WTC11 (cell line): ENCODE measurements around the gene ISM2. TPM values are rescaled to one million over a fixed set of nuclear protein-coding genes. Genes with fewer than 3 reads are reported as not detected.

ENCODE experiments used
- ATAC-seq: fragments of 200-7000 bp; cut with Tn5 transposase; 2 replicates; pipeline ENCODE4 v1.10.0; 2021; ENCODE audit warnings: mild to moderate bottlenecking, moderate library complexity
- Bru-seq: library from RNA; stranded (reverse); fragments of 400-500 nt; gene quantifications from one replicate; lab custom pipeline; 2021; lab: Mats Ljungman, UMichigan
- CTCF ChIA-PET: fragments of 300-600 bp; sonication (Branson Sonifier 250); formaldehyde crosslinking; loops from one replicate; lab custom pipeline; 2021; ENCODE audit warnings: antibody characterized with exemption; lab: Charles Lee
- POLR2A ChIA-PET: fragments of 350-600 bp; sonication (Branson Sonifier 250); formaldehyde crosslinking; loops from one replicate; lab custom pipeline; 2021; ENCODE audit warnings: antibody characterized with exemption; lab: Charles Lee
- DNase-seq: peaks from one replicate; pipeline ENCODE4 v3.0.0; 2021; ENCODE audit warnings: low spot score
- H3K27ac Mint-ChIP-seq: 2 replicates; pipeline ENCODE4 v1.8.0; 2021; ENCODE audit warnings: mixed read lengths
- H3K27me3 Mint-ChIP-seq: 2 replicates; pipeline ENCODE4 v1.8.0; 2021; ENCODE audit warnings: low read depth, mild to moderate bottlenecking, moderate library complexity, mixed read lengths
- H3K36me3 Mint-ChIP-seq: 2 replicates; pipeline ENCODE4 v1.8.0; 2021; ENCODE audit warnings: mixed read lengths
- H3K4me1 Mint-ChIP-seq: 2 replicates; pipeline ENCODE4 v1.8.0; 2022; ENCODE audit warnings: mixed read lengths
- H3K4me3 Mint-ChIP-seq: 2 replicates; pipeline ENCODE4 v1.8.0; 2021; ENCODE audit warnings: mild to moderate bottlenecking, moderate library complexity, mixed read lengths
- H3K9me3 Mint-ChIP-seq: 2 replicates; pipeline ENCODE4 v1.8.0; 2021; ENCODE audit warnings: mixed read lengths
- CREM ChIP-seq: sonication (generic); formaldehyde crosslinking; IDR thresholded peaks from 2 replicates; pipeline ENCODE4 v1.8.1; 2022; ENCODE audit warnings: mild to moderate bottlenecking, missing genetic modification reagents, moderate library complexity
- ELF4 ChIP-seq: sonication (generic); formaldehyde crosslinking; IDR thresholded peaks from 2 replicates; pipeline ENCODE4 v1.8.1; 2022; ENCODE audit warnings: low read depth, mild to moderate bottlenecking, moderate library complexity, missing genetic modification reagents
- EMX1 ChIP-seq: fragments of 250-450 bp; sonication (Bioruptor Pico); IDR thresholded peaks from 2 replicates; pipeline ENCODE4 v1.8.0; 2021; ENCODE audit warnings: mild to moderate bottlenecking
- ESRRA ChIP-seq: sonication (generic); formaldehyde crosslinking; IDR thresholded peaks from 2 replicates; pipeline ENCODE4 v1.8.1; 2022; ENCODE audit warnings: mild to moderate bottlenecking, missing genetic modification reagents, borderline replicate concordance
- ETV6 ChIP-seq: sonication (generic); formaldehyde crosslinking; IDR thresholded peaks from 2 replicates; pipeline ENCODE4 v1.8.1; 2022; ENCODE audit warnings: mild to moderate bottlenecking, missing genetic modification reagents
- FOXK1 ChIP-seq: sonication (generic); formaldehyde crosslinking; IDR thresholded peaks from 2 replicates; pipeline ENCODE4 v1.8.0; 2022; ENCODE audit warnings: mild to moderate bottlenecking, moderate library complexity, missing genetic modification reagents
- FOXP1 ChIP-seq: sonication (generic); formaldehyde crosslinking; IDR thresholded peaks from 2 replicates; pipeline ENCODE4 v1.8.0; 2022; ENCODE audit warnings: missing genetic modification reagents, mild to moderate bottlenecking, moderate library complexity, borderline replicate concordance
- GABPB1 ChIP-seq: sonication (generic); formaldehyde crosslinking; IDR thresholded peaks from 2 replicates; pipeline ENCODE4 v1.8.1; 2023; ENCODE audit warnings: mild to moderate bottlenecking, missing genetic modification reagents
- GTF2I ChIP-seq: fragments of 250-450 bp; sonication (Bioruptor Pico); conservative IDR thresholded peaks from 2 replicates; pipeline ENCODE4 v1.4.0; 2021; ENCODE audit warnings: mild to moderate bottlenecking
- JUN ChIP-seq: sonication (generic); formaldehyde crosslinking; IDR thresholded peaks from 2 replicates; pipeline ENCODE4 v1.8.0; 2023; ENCODE audit warnings: mild to moderate bottlenecking, missing genetic modification reagents
- MYBL2 ChIP-seq: sonication (generic); formaldehyde crosslinking; IDR thresholded peaks from 2 replicates; pipeline ENCODE4 v1.8.1; 2023; ENCODE audit warnings: mild to moderate bottlenecking, moderate library complexity, missing genetic modification reagents
- NR1H2 ChIP-seq: sonication (generic); formaldehyde crosslinking; IDR thresholded peaks from 2 replicates; pipeline ENCODE4 v1.9.0; 2021; ENCODE audit warnings: mild to moderate bottlenecking, moderate library complexity, missing genetic modification reagents
- NR2C2 ChIP-seq: sonication (generic); formaldehyde crosslinking; IDR thresholded peaks from 2 replicates; pipeline ENCODE4 v1.8.0; 2022; ENCODE audit warnings: mild to moderate bottlenecking, missing genetic modification reagents
- OVOL2 ChIP-seq: fragments of 250-450 bp; sonication (Bioruptor Pico); IDR thresholded peaks from 2 replicates; pipeline ENCODE4 v1.9.0; 2021; ENCODE audit warnings: mild to moderate bottlenecking, borderline replicate concordance
- SOX15 ChIP-seq: fragments of 250-450 bp; sonication (Bioruptor Pico); IDR thresholded peaks from 2 replicates; pipeline ENCODE4 v1.9.0; 2021; ENCODE audit warnings: mild to moderate bottlenecking
- SP1 ChIP-seq: sonication (generic); formaldehyde crosslinking; conservative IDR thresholded peaks from 2 replicates; pipeline ENCODE4 v1.8.1; 2022; ENCODE audit warnings: missing genetic modification reagents
- TEAD1 ChIP-seq: sonication (generic); formaldehyde crosslinking; IDR thresholded peaks from 2 replicates; pipeline ENCODE4 v1.8.0; 2022; ENCODE audit warnings: mild to moderate bottlenecking, missing genetic modification reagents
- ZBTB21 ChIP-seq: sonication (generic); formaldehyde crosslinking; IDR thresholded peaks from 2 replicates; pipeline ENCODE4 v1.8.1; 2023; ENCODE audit warnings: mild to moderate bottlenecking, missing genetic modification reagents, borderline replicate concordance
- ZNF219 ChIP-seq: sonication (generic); formaldehyde crosslinking; IDR thresholded peaks from 2 replicates; pipeline ENCODE4 v1.8.0; 2023; ENCODE audit warnings: missing genetic modification reagents, mild to moderate bottlenecking, borderline replicate concordance
- long read RNA-seq, 3 experiments: library from RNA in 1 of 3; library from capped mRNA in 1 of 3; library from polyadenylated mRNA in 1 of 3; unstranded in 2 of 3; stranded (forward) in 1 of 3; transcript quantifications; one replicate each; pipeline ENCODE4 v2.0.0, GENCODE V29; 2021
- total RNA-seq: library from RNA; stranded (reverse); gene quantifications from 3 replicates; pipeline ENCODE4 v1.2.3, GENCODE V29; 2021
- TF ChIP-seq, protein P1 (sequence below): sonication (generic); formaldehyde crosslinking; IDR thresholded peaks from 2 replicates; pipeline ENCODE4 v1.8.0; 2023; ENCODE audit warnings: missing genetic modification reagents
- TF ChIP-seq, protein P2 (sequence below): sonication (generic); formaldehyde crosslinking; IDR thresholded peaks from 2 replicates; pipeline ENCODE4 v1.8.0; 2022; ENCODE audit warnings: mild to moderate bottlenecking, missing genetic modification reagents
- TF ChIP-seq, protein P3 (sequence below): sonication (generic); formaldehyde crosslinking; IDR thresholded peaks from 2 replicates; pipeline ENCODE4 v1.8.1; 2023; ENCODE audit warnings: mild to moderate bottlenecking, moderate library complexity, missing genetic modification reagents
- TF ChIP-seq, protein P4 (sequence below): sonication (generic); formaldehyde crosslinking; IDR thresholded peaks from 2 replicates; pipeline ENCODE4 v1.8.0; 2023; ENCODE audit warnings: missing genetic modification reagents, mild to moderate bottlenecking, borderline replicate concordance
- TF ChIP-seq, protein P5 (sequence below): sonication (generic); formaldehyde crosslinking; IDR thresholded peaks from 2 replicates; pipeline ENCODE4 v1.8.0; 2022; ENCODE audit warnings: mild to moderate bottlenecking, missing genetic modification reagents

The ISM2 gene
- total RNA-seq, result 0.80 to 1.4 TPM (median 1.3 TPM) in 3 replicates
- Bru-seq, nascent RNA, result percentile 23 among the genes with signal in this experiment
- long read RNA-seq, experiment 1, transcript ISM2-202 (7 exons, 2,971 nt), result major isoform, 8 of 9 reads
- long read RNA-seq, experiment 1, partial matches to known transcripts, result 0 of 9 reads
- long read RNA-seq, experiment 1, other reads (novel, unspliced or antisense), result 0 of 9 reads
- long read RNA-seq, experiment 2, partial matches to known transcripts, result 1 of 3 reads
- long read RNA-seq, experiment 2, other reads (novel, unspliced or antisense), result 1 of 3 reads
- long read RNA-seq, experiment 3, partial matches to known transcripts, result 0 of 1 reads
- long read RNA-seq, experiment 3, other reads (novel, unspliced or antisense), result 0 of 1 reads

DNA sequence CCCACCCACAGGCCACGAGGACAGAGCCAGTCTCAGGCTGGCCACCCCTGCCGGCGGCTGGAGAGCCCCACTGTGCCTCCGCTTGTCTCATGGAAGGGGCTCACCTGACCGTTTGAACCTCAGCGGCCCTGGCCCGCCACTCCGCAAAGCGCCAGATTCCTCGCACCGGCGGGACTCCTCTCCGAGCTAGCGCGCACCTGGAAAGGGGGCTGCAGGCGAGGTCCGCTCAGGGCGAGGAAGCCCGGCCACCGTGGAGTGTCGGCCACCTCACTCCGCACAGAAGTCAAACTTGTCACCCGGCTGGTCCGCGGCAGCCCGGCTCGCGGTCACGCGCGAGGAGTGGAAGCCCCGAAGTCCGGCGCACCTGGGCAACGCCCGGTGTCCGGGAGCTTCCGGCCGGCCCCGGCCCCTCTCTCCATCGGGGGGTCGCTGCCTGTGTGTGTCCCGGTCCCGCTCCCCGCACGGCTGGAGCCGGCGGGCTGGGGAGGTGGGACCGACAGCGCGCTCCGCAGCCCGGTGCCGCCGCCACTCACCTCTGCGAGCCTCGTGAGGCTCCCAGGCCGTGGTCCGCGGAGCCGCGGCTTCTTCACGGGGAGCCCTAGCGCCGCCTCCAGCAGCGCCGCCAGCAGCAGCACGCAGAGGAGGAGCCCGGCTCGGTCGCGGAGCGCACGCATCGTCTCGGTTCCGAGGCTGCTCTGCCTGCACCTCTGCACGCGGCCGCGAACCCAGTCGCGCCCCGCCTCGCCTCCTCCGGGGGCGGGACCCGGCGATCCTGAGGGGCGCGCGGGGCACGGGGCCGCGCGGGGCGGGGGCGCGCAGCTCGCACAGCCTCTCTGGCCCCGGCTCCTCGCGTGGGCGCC, at the start of gene ISM2:
Gene ISM2 (minus strand): TSS at position 697 of the 860 bp plus-strand sequence. CDS start 23 bp downstream, at position 674.
- Mint-ChIP-seq H3K36me3 (peaks cover 3% of the 10 kb centered on the region; the same call in 1 of the 2 replicates), H3K27ac (no peak within 1 kb of the TSS), H3K27me3 (peaks cover 60% of the 10 kb centered on the region), H3K9me3 (peaks cover 5% of the 10 kb centered on the region), H3K4me1 (0 out of 2 replicates have a peak, but pooled peaks cover 7% of the 10 kb centered on the region), H3K4me3 (peak within 1 kb of the TSS; percentile 69)
- DNase-seq (peak; percentile 63), ATAC-seq (peak; percentile 78)
- POLR2A ChIA-PET, result interaction anchor here (0.6 kb wide), 1 partner anchor 91 kb away, joined by 5 read pairs; no protein-coding TSS in a partner anchor
- CTCF ChIA-PET, result interaction anchor here (0.8 to 3.5 kb wide), 3 partner anchors 20 to 285 kb away, joined by 3 to 14 read pairs (median 5); no protein-coding TSS in a partner anchor
- TF ChIP-seq, protein P1, sequence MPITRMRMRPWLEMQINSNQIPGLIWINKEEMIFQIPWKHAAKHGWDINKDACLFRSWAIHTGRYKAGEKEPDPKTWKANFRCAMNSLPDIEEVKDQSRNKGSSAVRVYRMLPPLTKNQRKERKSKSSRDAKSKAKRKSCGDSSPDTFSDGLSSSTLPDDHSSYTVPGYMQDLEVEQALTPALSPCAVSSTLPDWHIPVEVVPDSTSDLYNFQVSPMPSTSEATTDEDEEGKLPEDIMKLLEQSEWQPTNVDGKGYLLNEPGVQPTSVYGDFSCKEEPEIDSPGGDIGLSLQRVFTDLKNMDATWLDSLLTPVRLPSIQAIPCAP (CRISPR knock-in tag), result no peak
- TF ChIP-seq ELF4 (CRISPR knock-in tag) (0 out of 2 replicates have a peak, but pooled peaks have one; percentile 24), SP1 (CRISPR knock-in tag) (peak; percentile 49; the same call in 1 of the 2 replicates), ZNF219 (CRISPR knock-in tag) (no peak; the same call in 1 of the 2 replicates), CREM (peak; percentile 49; the same call in 1 of the 2 replicates), NR1H2 (CRISPR knock-in tag) (no peak), FOXK1 (CRISPR knock-in tag) (peak; percentile 31; the same call in 1 of the 2 replicates), FOXP1 (CRISPR knock-in tag) (peak; percentile 68), MYBL2 (peak; percentile 63; the same call in 1 of the 2 replicates), NR2C2 (CRISPR knock-in tag) (no peak), OVOL2 (no peak), GTF2I (CRISPR knock-in tag) (0 out of 2 replicates have a peak, but pooled peaks have one; percentile 18), ESRRA (CRISPR knock-in tag) (peak; percentile 18; the same call in 1 of the 2 replicates), ETV6 (CRISPR knock-in tag) (0 out of 2 replicates have a peak, but pooled peaks have one; percentile 1), TEAD1 (CRISPR knock-in tag) (0 out of 2 replicates have a peak, but pooled peaks have one; percentile 31), GABPB1 (CRISPR knock-in tag) (peak; percentile 26; the same call in 1 of the 2 replicates), EMX1 (CRISPR knock-in tag) (no peak), JUN (0 out of 2 replicates have a peak, but pooled peaks have one; percentile 63), ZBTB21 (CRISPR knock-in tag) (peak; percentile 48; the same call in 1 of the 2 replicates), SOX15 (CRISPR knock-in tag) (no peak)
- TF ChIP-seq, protein P2, sequence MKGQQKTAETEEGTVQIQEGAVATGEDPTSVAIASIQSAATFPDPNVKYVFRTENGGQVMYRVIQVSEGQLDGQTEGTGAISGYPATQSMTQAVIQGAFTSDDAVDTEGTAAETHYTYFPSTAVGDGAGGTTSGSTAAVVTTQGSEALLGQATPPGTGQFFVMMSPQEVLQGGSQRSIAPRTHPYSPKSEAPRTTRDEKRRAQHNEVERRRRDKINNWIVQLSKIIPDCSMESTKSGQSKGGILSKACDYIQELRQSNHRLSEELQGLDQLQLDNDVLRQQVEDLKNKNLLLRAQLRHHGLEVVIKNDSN (CRISPR knock-in tag), result 0 out of 2 replicates have a peak, but pooled peaks have one; percentile 26
- TF ChIP-seq, protein P3, sequence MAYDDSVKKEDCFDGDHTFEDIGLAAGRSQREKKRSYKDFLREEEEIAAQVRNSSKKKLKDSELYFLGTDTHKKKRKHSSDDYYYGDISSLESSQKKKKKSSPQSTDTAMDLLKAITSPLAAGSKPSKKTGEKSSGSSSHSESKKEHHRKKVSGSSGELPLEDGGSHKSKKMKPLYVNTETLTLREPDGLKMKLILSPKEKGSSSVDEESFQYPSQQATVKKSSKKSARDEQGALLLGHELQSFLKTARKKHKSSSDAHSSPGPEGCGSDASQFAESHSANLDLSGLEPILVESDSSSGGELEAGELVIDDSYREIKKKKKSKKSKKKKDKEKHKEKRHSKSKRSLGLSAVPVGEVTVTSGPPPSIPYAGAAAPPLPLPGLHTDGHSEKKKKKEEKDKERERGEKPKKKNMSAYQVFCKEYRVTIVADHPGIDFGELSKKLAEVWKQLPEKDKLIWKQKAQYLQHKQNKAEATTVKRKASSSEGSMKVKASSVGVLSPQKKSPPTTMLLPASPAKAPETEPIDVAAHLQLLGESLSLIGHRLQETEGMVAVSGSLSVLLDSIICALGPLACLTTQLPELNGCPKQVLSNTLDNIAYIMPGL (CRISPR knock-in tag), result peak; percentile 52; the same call in 1 of the 2 replicates
- TF ChIP-seq, protein P4, sequence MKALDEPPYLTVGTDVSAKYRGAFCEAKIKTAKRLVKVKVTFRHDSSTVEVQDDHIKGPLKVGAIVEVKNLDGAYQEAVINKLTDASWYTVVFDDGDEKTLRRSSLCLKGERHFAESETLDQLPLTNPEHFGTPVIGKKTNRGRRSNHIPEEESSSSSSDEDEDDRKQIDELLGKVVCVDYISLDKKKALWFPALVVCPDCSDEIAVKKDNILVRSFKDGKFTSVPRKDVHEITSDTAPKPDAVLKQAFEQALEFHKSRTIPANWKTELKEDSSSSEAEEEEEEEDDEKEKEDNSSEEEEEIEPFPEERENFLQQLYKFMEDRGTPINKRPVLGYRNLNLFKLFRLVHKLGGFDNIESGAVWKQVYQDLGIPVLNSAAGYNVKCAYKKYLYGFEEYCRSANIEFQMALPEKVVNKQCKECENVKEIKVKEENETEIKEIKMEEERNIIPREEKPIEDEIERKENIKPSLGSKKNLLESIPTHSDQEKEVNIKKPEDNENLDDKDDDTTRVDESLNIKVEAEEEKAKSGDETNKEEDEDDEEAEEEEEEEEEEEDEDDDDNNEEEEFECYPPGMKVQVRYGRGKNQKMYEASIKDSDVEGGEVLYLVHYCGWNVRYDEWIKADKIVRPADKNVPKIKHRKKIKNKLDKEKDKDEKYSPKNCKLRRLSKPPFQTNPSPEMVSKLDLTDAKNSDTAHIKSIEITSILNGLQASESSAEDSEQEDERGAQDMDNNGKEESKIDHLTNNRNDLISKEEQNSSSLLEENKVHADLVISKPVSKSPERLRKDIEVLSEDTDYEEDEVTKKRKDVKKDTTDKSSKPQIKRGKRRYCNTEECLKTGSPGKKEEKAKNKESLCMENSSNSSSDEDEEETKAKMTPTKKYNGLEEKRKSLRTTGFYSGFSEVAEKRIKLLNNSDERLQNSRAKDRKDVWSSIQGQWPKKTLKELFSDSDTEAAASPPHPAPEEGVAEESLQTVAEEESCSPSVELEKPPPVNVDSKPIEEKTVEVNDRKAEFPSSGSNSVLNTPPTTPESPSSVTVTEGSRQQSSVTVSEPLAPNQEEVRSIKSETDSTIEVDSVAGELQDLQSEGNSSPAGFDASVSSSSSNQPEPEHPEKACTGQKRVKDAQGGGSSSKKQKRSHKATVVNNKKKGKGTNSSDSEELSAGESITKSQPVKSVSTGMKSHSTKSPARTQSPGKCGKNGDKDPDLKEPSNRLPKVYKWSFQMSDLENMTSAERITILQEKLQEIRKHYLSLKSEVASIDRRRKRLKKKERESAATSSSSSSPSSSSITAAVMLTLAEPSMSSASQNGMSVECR (CRISPR knock-in tag), result peak; percentile 82; the same call in 1 of the 2 replicates
- TF ChIP-seq, protein P5, sequence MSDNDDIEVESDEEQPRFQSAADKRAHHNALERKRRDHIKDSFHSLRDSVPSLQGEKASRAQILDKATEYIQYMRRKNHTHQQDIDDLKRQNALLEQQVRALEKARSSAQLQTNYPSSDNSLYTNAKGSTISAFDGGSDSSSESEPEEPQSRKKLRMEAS (CRISPR knock-in tag), result peak; percentile 60; the same call in 1 of the 2 replicates
